Caco-2 (cell line): Measurements from ENCODE around the gene MBNL2. TPM values are rescaled to one million over a fixed set of nuclear protein-coding genes. Genes with fewer than 3 reads are reported as not detected.

Experiments used
- BruUV-seq: library from RNA; stranded (reverse); fragments of 400-500 nt; replicated peaks from 2 replicates; lab custom pipeline; 2021; lab: Mats Ljungman, UMichigan
- CTCF ChIA-PET: fragments of 300-600 bp; sonication (Branson Sonifier 250); formaldehyde crosslinking; loops from one replicate; lab custom pipeline; 2022; ENCODE audit warnings: antibody characterized with exemption; lab: Charles Lee
- POLR2A ChIA-PET: fragments of 300-600 bp; sonication (Branson Sonifier 250); formaldehyde crosslinking; loops from one replicate; lab custom pipeline; 2022; ENCODE audit warnings: antibody characterized with exemption; lab: Charles Lee
- DNase-seq, 2 experiments: peaks; one replicate each; pipeline versions ENCODE4 v3.0.0 to v3.0.0-alpha.2; 2020 to 2022
- H3K27me3 ChIP-seq: replicated peaks from 2 replicates; pipeline ENCODE4 v1.6.0; 2011; ENCODE audit warnings: low read length; ENCODE audit not compliant: control insufficient read depth, insufficient read depth
- H3K36me3 ChIP-seq: 2 replicates; pipeline ENCODE4 v1.5.1; 2011; ENCODE audit warnings: low read length; ENCODE audit not compliant: control insufficient read depth, insufficient read depth
- H3K4me1 ChIP-seq: fragments of 250-450 bp; sonication (Bioruptor Pico); 2 replicates; pipeline ENCODE4 v1.5.1; 2020; ENCODE audit warnings: mild to moderate bottlenecking
- H3K4me3 ChIP-seq: 2 replicates; pipeline ENCODE4 v1.5.1; 2011; ENCODE audit warnings: low read depth, mild to moderate bottlenecking, control low read depth, low read length
- H3K9me3 ChIP-seq: fragments of 250-450 bp; sonication (Bioruptor Pico); 2 replicates; pipeline ENCODE4 v1.5.1; 2020; ENCODE audit warnings: mild to moderate bottlenecking, moderate library complexity
- H3K27ac Mint-ChIP-seq: one replicate; pipeline ENCODE4 v1.8.0; 2022; ENCODE audit warnings: mixed read lengths; ENCODE audit not compliant: unreplicated experiment
- H3K27me3 Mint-ChIP-seq: one replicate; pipeline ENCODE4 v1.8.0; 2022; ENCODE audit warnings: mixed read lengths; ENCODE audit not compliant: insufficient read depth, unreplicated experiment
- H3K36me3 Mint-ChIP-seq: one replicate; pipeline ENCODE4 v1.8.0; 2022; ENCODE audit warnings: mild to moderate bottlenecking, mixed read lengths; ENCODE audit not compliant: insufficient read depth, unreplicated experiment
- H3K4me1 Mint-ChIP-seq: one replicate; pipeline ENCODE4 v1.8.0; 2022; ENCODE audit warnings: low read depth, mixed read lengths; ENCODE audit not compliant: unreplicated experiment
- H3K4me3 Mint-ChIP-seq: one replicate; pipeline ENCODE4 v1.8.0; 2022; ENCODE audit warnings: mild to moderate bottlenecking, moderate library complexity, mixed read lengths; ENCODE audit not compliant: unreplicated experiment
- H3K9me3 Mint-ChIP-seq: one replicate; pipeline ENCODE4 v1.8.0; 2022; ENCODE audit warnings: mixed read lengths; ENCODE audit not compliant: unreplicated experiment
- intact Hi-C: fragments of 100-400 bp; cut with micrococcal nuclease; formaldehyde crosslinking; loops from one replicate; pipeline ENCODE4 v1.10.0; 2022; ENCODE audit not compliant: unreplicated experiment
- total RNA-seq: library from RNA; stranded (reverse); gene quantifications from 2 replicates; pipeline ENCODE4 v1.2.3, GENCODE V29; 2022
- TF ChIP-seq, protein P1 (sequence below), 2 experiments: fragments of 200-600 bp in 1 of 2; IDR thresholded peaks; 1 replicate in 1 of 2; 2 replicates in 1 of 2; pipeline versions ENCODE4 v1.5.1 to v1.8.0; 2011 to 2022; ENCODE audit warnings: antibody characterized with exemption in 1 of 2, control low read depth in 1 of 2, inconsistent platforms in 1 of 2, low read depth in 1 of 2, low read length in 1 of 2, mild to moderate bottlenecking in 1 of 2, moderate library complexity in 1 of 2; ENCODE audit not compliant: insufficient read depth in 1 of 2, severe bottlenecking in 1 of 2, unreplicated experiment in 1 of 2

The MBNL2 gene
- total RNA-seq, 1 experiment from 2014 or later, result 41.6 TPM

- H3K27me3 ChIP-seq, result no peaks in the 10 kb centered on the region
- intact Hi-C loops, result loop anchor here (1.0 kb wide), 1 partner anchor 9 kb away; no protein-coding TSS in a partner anchor
- H3K4me3 Mint-ChIP-seq, result no peak overlapping the region
- ChIA-PET POLR2A (no interaction called here), CTCF (no interaction called here)
- H3K4me3 ChIP-seq, result no peak overlapping the region
- H3K36me3 Mint-ChIP-seq, result peaks cover 7% of the 10 kb centered on the region
- no peaks in the 10 kb centered on the region for H3K36me3 ChIP-seq
- peaks cover 10% of the 10 kb centered on the region for H3K4me1 Mint-ChIP-seq
- TF ChIP-seq, protein P1, sequence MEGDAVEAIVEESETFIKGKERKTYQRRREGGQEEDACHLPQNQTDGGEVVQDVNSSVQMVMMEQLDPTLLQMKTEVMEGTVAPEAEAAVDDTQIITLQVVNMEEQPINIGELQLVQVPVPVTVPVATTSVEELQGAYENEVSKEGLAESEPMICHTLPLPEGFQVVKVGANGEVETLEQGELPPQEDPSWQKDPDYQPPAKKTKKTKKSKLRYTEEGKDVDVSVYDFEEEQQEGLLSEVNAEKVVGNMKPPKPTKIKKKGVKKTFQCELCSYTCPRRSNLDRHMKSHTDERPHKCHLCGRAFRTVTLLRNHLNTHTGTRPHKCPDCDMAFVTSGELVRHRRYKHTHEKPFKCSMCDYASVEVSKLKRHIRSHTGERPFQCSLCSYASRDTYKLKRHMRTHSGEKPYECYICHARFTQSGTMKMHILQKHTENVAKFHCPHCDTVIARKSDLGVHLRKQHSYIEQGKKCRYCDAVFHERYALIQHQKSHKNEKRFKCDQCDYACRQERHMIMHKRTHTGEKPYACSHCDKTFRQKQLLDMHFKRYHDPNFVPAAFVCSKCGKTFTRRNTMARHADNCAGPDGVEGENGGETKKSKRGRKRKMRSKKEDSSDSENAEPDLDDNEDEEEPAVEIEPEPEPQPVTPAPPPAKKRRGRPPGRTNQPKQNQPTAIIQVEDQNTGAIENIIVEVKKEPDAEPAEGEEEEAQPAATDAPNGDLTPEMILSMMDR (IDR thresholded peaks at IDR 0.05; ENCODE audit: insufficient read depth in 1 of 2, low read depth in 1 of 2, low read length in 1 of 2, severe bottlenecking in 1 of 2, unreplicated experiment in 1 of 2), result no peak
- no peaks in the 10 kb centered on the region for H3K27me3 Mint-ChIP-seq
- H3K27ac Mint-ChIP-seq, result no peak overlapping the region
- H3K9me3 ChIP-seq, result no peaks in the 10 kb centered on the region
- BruUV-seq, result no TSS peak
- no peaks in the 10 kb centered on the region for H3K4me1 ChIP-seq
- no peak for DNase-seq
- H3K9me3 Mint-ChIP-seq, result peaks cover 11% of the 10 kb centered on the region
These were observed 95.8 kb downstream of the MBNL2 start for GRCh38 chr13:97317933-97318332.

DNA sequence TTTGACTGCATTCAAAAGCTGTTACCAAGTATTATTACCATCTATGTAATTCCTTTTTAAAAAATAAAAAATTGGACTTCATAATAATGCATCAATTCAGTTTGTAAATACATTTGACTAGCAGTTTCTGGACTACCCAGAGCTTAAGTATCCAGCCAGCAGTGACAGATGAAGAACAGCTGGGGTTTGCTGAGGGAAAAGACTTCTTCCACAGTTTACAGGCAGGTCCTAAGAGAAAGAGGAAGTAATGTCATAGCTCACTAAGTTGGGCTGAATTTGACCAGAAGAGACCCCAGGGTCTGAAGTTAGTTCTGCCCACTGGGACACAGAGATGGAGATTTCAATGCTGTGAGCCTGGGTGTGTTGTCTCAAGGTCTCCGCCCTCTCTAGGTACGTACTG is 96.4 kb downstream of the MBNL2 start:
- no peak overlapping the region for H3K4me3 ChIP-seq
- ChIA-PET CTCF (no interaction called here), POLR2A (no interaction called here)
- Mint-ChIP-seq H3K27me3 (no peaks in the 10 kb centered on the region), H3K4me3 (no peak overlapping the region), H3K27ac (no peak overlapping the region), H3K4me1 (peaks cover 10% of the 10 kb centered on the region), H3K9me3 (peaks cover 11% of the 10 kb centered on the region), H3K36me3 (peaks cover 7% of the 10 kb centered on the region)
- H3K27me3 ChIP-seq, result no peaks in the 10 kb centered on the region
- H3K9me3 ChIP-seq, result no peaks in the 10 kb centered on the region
- BruUV-seq, result no TSS peak
- no peak for DNase-seq
- no peaks in the 10 kb centered on the region for H3K4me1 ChIP-seq
- TF ChIP-seq, protein P1 (IDR thresholded peaks at IDR 0.05; ENCODE audit: insufficient read depth in 1 of 2, low read depth in 1 of 2, low read length in 1 of 2, severe bottlenecking in 1 of 2, unreplicated experiment in 1 of 2), result no peak
- H3K36me3 ChIP-seq, result no peaks in the 10 kb centered on the region
- intact Hi-C loops, result no loop called here

DNA sequence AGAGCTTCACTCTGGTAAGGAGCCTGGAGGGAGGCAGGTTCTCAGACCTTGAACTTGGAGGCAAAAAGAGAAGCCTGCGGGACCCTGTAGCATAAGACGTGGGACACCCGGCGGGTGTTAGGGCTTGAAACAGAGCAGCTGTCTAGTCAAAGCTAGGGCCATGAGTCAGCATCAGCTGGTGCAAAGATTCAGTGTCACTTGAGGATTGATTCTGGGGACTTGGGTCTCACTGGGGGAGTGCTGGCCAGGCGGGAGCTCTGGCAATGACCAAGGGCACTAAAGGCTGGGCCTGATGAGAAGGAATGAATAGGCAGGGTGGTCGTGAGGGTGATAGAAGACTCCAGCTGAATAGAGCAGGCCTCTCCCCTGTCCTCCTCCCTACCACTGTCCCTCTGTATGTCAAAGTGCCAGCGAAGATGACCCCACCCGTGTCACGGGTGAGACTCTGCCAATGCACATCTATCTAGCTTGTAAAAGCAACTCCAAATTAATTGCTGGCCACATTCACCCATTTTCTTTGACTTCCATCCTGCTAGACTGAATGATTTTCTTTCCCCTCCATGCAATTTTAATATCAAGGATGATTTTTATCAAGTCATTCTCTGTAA is 97.1 kb downstream of the MBNL2 start:
- H3K27ac Mint-ChIP-seq, result no peak overlapping the region
- TF ChIP-seq, protein P1 (IDR thresholded peaks at IDR 0.05; ENCODE audit: insufficient read depth in 1 of 2, low read depth in 1 of 2, low read length in 1 of 2, severe bottlenecking in 1 of 2, unreplicated experiment in 1 of 2), result no peak

More for the DNA sequence above, 97.1 kb downstream of the MBNL2 start:
- peaks cover 7% of the 10 kb centered on the region for H3K36me3 Mint-ChIP-seq
- intact Hi-C loops, result no loop called here
- no peaks in the 10 kb centered on the region for H3K27me3 Mint-ChIP-seq
- no peaks in the 10 kb centered on the region for H3K27me3 ChIP-seq
- H3K36me3 ChIP-seq, result no peaks in the 10 kb centered on the region
- no peaks in the 10 kb centered on the region for H3K9me3 ChIP-seq
- no peak for DNase-seq
- no TSS peak for BruUV-seq
- no peak overlapping the region for H3K4me3 Mint-ChIP-seq
- H3K4me3 ChIP-seq, result no peak overlapping the region
- CTCF ChIA-PET, result no interaction called here
- peaks cover 10% of the 10 kb centered on the region for H3K4me1 Mint-ChIP-seq
- H3K9me3 Mint-ChIP-seq, result peaks cover 5% of the 10 kb centered on the region
- H3K4me1 ChIP-seq, result no peaks in the 10 kb centered on the region
- POLR2A ChIA-PET, result no interaction called here
